GM12872 (cell line): ENCODE measurements around the gene KCNIP3.

Source experiments
- TF ChIP-seq, protein P1 (sequence below): IDR thresholded peaks from 3 replicates; pipeline ENCODE4 v1.5.1; 2011; ENCODE audit warnings: low read depth, mild to moderate bottlenecking, low read length, moderate library complexity; ENCODE audit not compliant: insufficient read depth

KCNIP3 gene

DNA sequence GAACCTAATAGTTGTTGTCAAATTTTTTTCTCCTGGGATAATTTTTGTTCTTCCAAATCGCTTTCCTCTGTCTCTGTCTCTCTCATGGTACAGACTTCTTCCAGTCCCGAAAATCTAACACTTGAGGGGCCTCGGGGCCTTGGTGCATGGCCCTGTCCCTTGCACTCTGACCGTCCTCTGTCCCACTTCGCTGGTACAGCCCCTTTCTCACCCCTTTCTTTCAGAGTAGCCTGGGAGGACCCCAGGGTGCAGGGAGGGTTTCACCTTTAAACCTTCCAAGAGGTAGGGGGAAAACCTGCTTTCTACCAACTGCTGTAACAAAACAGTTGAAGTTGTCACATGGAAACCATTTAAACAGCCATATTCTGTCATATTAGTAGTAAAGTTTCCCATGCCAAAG, 83.1 kb downstream of the KCNIP3 start:
- TF ChIP-seq, protein P1, sequence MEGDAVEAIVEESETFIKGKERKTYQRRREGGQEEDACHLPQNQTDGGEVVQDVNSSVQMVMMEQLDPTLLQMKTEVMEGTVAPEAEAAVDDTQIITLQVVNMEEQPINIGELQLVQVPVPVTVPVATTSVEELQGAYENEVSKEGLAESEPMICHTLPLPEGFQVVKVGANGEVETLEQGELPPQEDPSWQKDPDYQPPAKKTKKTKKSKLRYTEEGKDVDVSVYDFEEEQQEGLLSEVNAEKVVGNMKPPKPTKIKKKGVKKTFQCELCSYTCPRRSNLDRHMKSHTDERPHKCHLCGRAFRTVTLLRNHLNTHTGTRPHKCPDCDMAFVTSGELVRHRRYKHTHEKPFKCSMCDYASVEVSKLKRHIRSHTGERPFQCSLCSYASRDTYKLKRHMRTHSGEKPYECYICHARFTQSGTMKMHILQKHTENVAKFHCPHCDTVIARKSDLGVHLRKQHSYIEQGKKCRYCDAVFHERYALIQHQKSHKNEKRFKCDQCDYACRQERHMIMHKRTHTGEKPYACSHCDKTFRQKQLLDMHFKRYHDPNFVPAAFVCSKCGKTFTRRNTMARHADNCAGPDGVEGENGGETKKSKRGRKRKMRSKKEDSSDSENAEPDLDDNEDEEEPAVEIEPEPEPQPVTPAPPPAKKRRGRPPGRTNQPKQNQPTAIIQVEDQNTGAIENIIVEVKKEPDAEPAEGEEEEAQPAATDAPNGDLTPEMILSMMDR, result no peak

DNA sequence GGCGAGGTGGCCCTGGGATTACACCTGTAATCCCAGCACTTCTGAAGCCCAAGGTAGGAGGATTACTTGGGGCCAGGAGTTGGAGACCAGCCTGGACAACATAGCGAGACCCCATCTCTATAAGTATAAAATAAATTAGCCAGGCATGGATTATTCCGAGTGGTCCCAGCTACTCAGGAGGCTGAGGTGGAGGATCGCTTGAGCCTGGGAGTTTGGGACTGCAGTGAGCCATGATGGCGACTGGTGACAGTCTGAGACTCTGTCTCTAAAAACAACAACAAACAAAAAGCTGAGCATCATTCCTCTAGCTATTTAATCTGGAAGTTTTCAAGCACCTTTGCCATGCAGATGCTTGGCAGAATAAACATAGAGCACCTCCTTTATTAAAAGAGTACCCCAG, 83.6 kb downstream of the KCNIP3 start:
- TF ChIP-seq, protein P1, result no peak

DNA sequence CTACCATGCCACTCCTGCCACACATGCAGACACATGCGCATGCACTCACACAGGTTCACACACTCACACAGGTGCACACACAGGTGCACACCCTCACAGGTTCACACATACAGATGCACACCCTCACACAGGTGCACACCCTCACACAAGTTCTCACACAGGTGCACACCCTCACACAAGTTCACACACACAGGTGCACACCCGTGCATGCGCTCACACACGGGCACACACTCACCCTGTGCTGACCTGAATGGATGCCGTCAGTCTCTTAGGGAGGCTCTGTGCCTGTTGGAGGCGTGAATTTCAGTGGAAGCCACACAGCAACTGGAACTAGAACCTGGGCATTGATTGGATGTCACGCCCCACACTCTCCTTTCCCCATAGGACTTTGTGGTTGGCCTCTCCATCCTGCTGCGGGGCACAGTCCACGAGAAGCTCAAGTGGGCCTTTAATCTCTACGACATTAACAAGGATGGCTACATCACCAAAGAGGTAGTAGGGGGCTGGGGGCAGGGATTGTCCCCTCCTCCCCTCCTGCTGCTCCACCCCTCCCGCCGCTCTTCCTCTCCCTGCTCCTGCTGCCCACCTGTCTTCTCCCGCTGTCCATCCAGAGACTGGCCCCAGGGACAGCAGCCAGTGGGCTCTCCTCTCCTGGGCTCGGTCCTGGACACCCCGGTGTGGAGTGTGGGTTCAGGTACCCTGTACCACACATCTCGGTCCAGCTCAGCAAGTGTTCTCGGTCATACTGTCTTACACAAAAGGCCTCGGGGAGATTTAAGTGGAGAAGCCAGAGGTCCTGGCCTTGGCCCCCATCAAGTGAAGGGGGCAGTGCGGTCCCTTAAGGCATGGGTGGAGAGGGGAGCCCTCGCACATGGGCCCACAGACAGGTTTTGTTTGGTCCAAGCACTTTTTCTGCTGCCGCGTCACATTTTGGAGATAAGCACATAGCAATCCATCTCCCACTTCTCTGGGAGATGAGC, 84.4 kb downstream of the KCNIP3 start:
- TF ChIP-seq, protein P1, result no peak

DNA sequence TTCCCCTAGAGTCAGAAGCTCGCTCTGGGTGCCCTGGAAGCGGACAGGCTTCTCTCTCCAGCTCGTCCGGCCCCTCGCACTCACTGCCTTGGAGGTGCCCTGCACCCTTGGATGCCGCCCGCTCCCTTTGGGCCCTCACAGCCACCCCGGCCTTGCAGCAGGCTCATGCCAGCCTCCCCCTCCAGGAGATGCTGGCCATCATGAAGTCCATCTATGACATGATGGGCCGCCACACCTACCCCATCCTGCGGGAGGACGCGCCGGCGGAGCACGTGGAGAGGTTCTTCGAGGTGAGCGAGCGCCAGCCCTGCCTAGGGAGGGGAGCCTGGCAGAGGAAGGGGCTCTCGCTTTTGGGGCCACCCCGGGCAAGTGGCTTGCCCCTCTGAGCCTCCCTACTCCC, 85.0 kb downstream of the KCNIP3 start:
- TF ChIP-seq, protein P1, result no peak

DNA sequence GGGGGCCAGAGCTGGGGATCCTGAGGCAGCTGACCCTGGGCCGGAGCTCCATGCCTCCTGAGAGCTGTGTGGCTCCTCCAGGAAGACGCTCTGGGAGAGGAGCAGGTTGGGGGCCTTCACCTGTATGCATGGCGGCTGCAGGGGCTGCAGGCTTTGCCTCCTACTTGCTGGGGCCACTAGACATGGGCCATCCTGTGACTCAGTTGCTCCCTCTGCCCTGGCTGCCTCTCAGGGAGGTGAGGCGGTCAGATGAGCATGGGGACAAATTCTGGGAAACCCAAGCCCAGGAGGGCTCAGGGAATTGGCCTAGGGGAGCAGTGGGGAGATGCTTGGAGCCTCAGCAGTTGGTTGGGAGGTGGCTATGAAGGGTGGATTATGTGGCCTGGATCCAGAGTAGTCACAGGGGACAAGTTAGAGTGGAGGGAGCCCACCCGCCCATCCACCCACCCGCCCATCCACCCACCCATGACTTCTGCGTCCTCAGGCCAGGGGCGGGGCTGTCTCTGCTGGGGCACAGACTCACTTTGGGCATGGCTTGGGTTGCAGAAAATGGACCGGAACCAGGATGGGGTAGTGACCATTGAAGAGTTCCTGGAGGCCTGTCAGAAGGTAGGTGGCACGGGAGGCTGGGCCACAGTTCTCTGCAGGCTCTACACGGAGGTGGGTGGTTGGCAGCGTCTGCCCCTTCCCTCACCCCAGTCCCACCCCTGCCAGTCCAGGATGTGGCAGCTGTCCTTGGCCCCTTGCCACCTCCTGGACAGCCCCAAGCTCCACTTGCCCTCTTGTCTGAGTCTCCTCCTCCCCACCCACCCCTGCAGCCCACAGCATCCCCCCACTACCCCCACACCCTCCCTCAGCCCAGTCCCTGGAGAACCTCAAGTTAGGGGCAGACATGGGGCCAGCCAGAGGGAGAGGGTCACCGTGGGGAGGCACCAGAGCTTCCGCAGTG, 85.8 kb downstream of the KCNIP3 start:
- TF ChIP-seq, protein P1, result no peak

DNA sequence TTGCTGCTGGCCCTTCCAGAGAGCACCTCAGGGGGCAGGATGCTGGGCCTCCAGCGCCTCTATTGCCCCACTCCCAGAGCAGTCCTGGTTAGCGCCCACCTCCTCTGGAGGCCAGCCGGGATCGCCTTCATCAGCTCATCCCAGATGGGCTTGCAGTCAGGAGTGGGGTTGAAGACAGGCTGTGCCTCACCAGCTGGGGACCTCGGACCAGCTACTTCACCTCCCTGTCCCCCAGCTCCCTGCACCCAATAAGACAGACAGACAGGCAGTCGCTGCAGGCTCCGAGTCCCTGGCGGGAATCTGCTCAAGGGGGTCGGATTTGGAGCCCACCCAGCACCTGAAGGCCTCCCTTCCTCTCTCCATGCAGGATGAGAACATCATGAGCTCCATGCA, 86.5 kb downstream of the KCNIP3 start:
- TF ChIP-seq, protein P1, result no peak
